Astrocyte of the spinal cord (primary cell): Measurements from ENCODE around the gene GPC4.

Experiments
- DNase-seq: peaks from one replicate; pipeline ENCODE4 v3.0.0; 2011; ENCODE audit warnings: low read depth, low spot score
- H3K4me3 ChIP-seq: 2 replicates; pipeline ENCODE4 v1.5.1; 2011; ENCODE audit warnings: low read depth, mild to moderate bottlenecking, low read length, moderate library complexity
- CTCF ChIP-seq: IDR thresholded peaks from 2 replicates; pipeline ENCODE4 v1.5.1; 2012; ENCODE audit warnings: low read depth, mild to moderate bottlenecking, low read length, inconsistent platforms
- in situ Hi-C: cut with HindIII; loops from 2 replicates; pipeline ENCODE4 v1.10.0; 2017; ENCODE audit warnings: low sequenced_read_pairs

GPC4 gene

GRCh38 chrX:133389975-133390374, 25.3 kb downstream of the GPC4 start:
- TF ChIP-seq CTCF, result no peak
- in situ Hi-C loops, result no loop called here
- H3K4me3 ChIP-seq, result no peak overlapping the region
- DNase-seq, result no peak

- H3K4me3 ChIP-seq, result no peak overlapping the region
- no peak for TF ChIP-seq CTCF
- no peak for DNase-seq
- in situ Hi-C loops, result no loop called here
These were observed 30.8 kb downstream of the GPC4 start for GRCh38 chrX:133384454-133384853.

- in situ Hi-C loops, result no loop called here
- TF ChIP-seq CTCF, result no peak
- no peak for DNase-seq
These were observed 34.3 kb downstream of the GPC4 start for GRCh38 chrX:133380711-133381619.

DNA sequence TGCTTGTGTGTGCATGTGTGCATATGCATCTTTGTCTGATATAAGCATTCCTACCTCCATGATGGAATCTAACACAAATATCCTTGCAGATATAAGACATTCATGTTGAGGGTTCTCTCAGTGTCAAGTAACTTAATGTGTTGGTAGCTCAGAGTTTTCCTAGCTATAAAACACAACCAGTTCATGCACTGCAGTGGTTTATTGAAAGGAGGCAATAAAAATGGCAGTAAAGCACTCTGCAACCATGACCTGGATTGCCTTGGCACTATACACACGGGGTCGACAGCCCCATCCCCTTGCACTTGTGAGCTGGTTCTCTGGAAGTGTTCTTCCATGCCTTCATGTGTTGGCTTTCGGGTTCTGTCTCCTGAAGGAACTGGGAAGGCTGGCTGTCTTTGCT, 38.9 kb downstream of the GPC4 start:
- no peak for DNase-seq
- H3K4me3 ChIP-seq, result no peak overlapping the region
- in situ Hi-C loops, result no loop called here
- TF ChIP-seq CTCF, result no peak

More at GRCh38 chrX:133380711-133381619, 34.3 kb downstream of the GPC4 start:
- H3K4me3 ChIP-seq, result no peak overlapping the region

- DNase-seq, result peak; percentile 12
- in situ Hi-C loops, result no loop called here
- no peak overlapping the region for H3K4me3 ChIP-seq
- no peak for TF ChIP-seq CTCF
These were observed 39.5 kb downstream of the GPC4 start for GRCh38 chrX:133375615-133376340.

GRCh38 chrX:133374874-133375387, 40.4 kb downstream of the GPC4 start:
- in situ Hi-C loops, result no loop called here
- no peak for DNase-seq
- no peak for TF ChIP-seq CTCF

More at GRCh38 chrX:133374874-133375387, 40.4 kb downstream of the GPC4 start:
- H3K4me3 ChIP-seq, result no peak overlapping the region
